Ovary (tissue), 9 donors: ENCODE data around the gene ELAC2. TPM values are rescaled to one million over a fixed set of nuclear protein-coding genes. Genes with fewer than 3 reads are reported as not detected.

Source experiments
- DNase-seq, 5 donors: peaks; one replicate each; pipeline ENCODE4 v3.0.0-alpha.2; 2019 to 2020
- H3K27ac ChIP-seq, 2 donors: fragments of 200-600 bp; one replicate each; pipeline versions ENCODE4 v1.5.1 to v1.8.0; 2019 to 2022
- H3K27me3 ChIP-seq: fragments of 200-600 bp; one replicate; pipeline ENCODE4 v1.8.0; 2022
- H3K36me3 ChIP-seq: fragments of 200-600 bp; sonication (generic); one replicate; pipeline ENCODE4 v1.5.1; 2019
- H3K4me1 ChIP-seq: one replicate; pipeline ENCODE4 v1.8.1; 2013; ENCODE audit warnings: mild to moderate bottlenecking, moderate library complexity; ENCODE audit not compliant: insufficient read depth
- H3K4me3 ChIP-seq: fragments of 200-600 bp; sonication (generic); one replicate; pipeline ENCODE4 v1.5.1; 2017
- H3K9me3 ChIP-seq, 2 donors: fragments of 200-600 bp in 1 of 2; sonication (generic) in 1 of 2; one replicate each; pipeline versions ENCODE4 v1.5.1 to v1.8.1; 2013 to 2019; ENCODE audit warnings: mild to moderate bottlenecking in 1 of 2, moderate library complexity in 1 of 2
- EP300 ChIP-seq: sonication (generic); formaldehyde crosslinking; IDR thresholded peaks from one replicate; pipeline ENCODE4 v1.6.1; 2017; ENCODE audit warnings: antibody characterized with exemption
- POLR2A ChIP-seq: fragments of 450-650 bp; IDR thresholded peaks from one replicate; pipeline ENCODE4 v1.6.1; 2017; ENCODE audit warnings: antibody characterized with exemption, mild to moderate bottlenecking, moderate library complexity
- WGBS, 3 donors: extraction: QIAGEN DNeasy Blood & Tissue Kit in 1 of 3; methylation state at CpG; one replicate each; pipeline versions ENCODE4 v1.1.5 to v1.1.7; 2013 to 2017; 5-methylcytosine and 5-hydroxymethylcytosine counted together
- intact Hi-C, 4 donors: fragments of 100-400 bp; cut with DNase I; formaldehyde crosslinking; loops; one replicate each; pipeline versions ENCODE4 v1.11.0 to v1.15.1; 2022 to 2023
- polyA plus RNA-seq, 2 donors: library from polyadenylated mRNA; stranded (reverse); fragments of 200-250 nt in 1 of 2; fragments of 350-450 nt in 1 of 2; fragmentation: Illumina TruSeq in 1 of 2; extraction: RNeasy Lipid Tissue Mini Kit (QIAGEN cat#74804) in 1 of 2; gene quantifications; one replicate each; pipeline ENCODE4 v1.2.3, GENCODE V29; 2013 to 2014
- total RNA-seq, 7 donors: library from RNA; depleted of rRNA in 2 of 7; stranded (reverse); fragments of >200 nt in 2 of 7; fragmentation: NEBNext Ultra II Directional in 3 of 7; extraction: Animal tissue kit (Norgen Biotek cat#: 25700) in 3 of 7; gene quantifications; one replicate each; pipeline versions ENCODE4 v1.1.0 to v1.2.4, GENCODE V29; 2016 to 2023
- TF ChIP-seq, protein P1 (sequence below), 3 donors: fragments of 450-650 bp in 2 of 3; fragments of 200-600 bp in 1 of 3; IDR thresholded peaks; one replicate each; pipeline versions ENCODE4 v1.5.1 to v1.8.0; 2016 to 2022; ENCODE audit warnings: antibody characterized with exemption in 3 of 3, mild to moderate bottlenecking in 1 of 3
- donor health status: DM: no; HTN: no; CAD: no; lungs with moderate emphysema.
- donor health status: DM: no; HTN: no; CAD: no.
- donor health status: Bipolar disorder and iron deficiency.
- donor health status: DM: yes; HTN: yes; CAD: no.
- donor health status: DM: no; HTN: no; CAD: no.
- donor health status: DM: yes; HTN: yes; CAD: no.

ELAC2 gene
- total and polyA plus RNA-seq, 9 donors: 24.5 to 83.2 (median 38.4) TPM

DNA sequence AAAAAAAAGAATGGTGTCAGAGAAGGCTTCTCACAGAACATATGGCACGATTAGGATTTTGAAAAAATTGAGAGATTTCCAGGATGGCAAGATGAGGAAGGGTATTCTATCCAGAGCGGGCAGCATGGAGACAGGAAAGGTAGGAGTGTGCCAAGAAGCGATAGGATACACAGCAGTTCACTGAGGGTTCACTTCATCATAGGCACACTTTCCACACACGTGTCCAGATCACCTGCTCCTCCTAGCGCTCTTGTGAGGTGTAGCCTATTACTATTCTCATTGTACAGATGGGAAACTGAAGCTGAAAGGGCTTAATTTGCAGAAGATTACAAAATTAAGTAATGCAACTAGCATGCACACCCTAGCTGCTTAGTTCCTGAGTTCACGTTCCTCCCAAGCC, 6.2 kb upstream of the ELAC2 start:
- 59 to 72% (median 62%) methylated on average over 6 of the region's 6 CpGs for WGBS, 3 donors
- Histone ChIP-seq H3K36me3 (no peaks in the 10 kb centered on the region), H3K27me3 (no peaks in the 10 kb centered on the region), H3K9me3 (no peaks in the 10 kb centered on the region), H3K27ac (no peak overlapping the region), H3K4me3 (peak overlapping the region; percentile 10), H3K4me1 (no peaks in the 10 kb centered on the region)
- DNase-seq: no peak
- intact Hi-C loops: loop anchor here in 2 of 4 donors (10.0 kb wide), 1 partner anchor 1281 kb away; the partner anchor contains the start of gene HS3ST3B1 (in 2 of the 2)
- TF ChIP-seq, protein P1, sequence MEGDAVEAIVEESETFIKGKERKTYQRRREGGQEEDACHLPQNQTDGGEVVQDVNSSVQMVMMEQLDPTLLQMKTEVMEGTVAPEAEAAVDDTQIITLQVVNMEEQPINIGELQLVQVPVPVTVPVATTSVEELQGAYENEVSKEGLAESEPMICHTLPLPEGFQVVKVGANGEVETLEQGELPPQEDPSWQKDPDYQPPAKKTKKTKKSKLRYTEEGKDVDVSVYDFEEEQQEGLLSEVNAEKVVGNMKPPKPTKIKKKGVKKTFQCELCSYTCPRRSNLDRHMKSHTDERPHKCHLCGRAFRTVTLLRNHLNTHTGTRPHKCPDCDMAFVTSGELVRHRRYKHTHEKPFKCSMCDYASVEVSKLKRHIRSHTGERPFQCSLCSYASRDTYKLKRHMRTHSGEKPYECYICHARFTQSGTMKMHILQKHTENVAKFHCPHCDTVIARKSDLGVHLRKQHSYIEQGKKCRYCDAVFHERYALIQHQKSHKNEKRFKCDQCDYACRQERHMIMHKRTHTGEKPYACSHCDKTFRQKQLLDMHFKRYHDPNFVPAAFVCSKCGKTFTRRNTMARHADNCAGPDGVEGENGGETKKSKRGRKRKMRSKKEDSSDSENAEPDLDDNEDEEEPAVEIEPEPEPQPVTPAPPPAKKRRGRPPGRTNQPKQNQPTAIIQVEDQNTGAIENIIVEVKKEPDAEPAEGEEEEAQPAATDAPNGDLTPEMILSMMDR (IDR thresholded peaks at IDR 0.05): no peak
- TF ChIP-seq POLR2A (no peak), EP300 (no peak)

DNA sequence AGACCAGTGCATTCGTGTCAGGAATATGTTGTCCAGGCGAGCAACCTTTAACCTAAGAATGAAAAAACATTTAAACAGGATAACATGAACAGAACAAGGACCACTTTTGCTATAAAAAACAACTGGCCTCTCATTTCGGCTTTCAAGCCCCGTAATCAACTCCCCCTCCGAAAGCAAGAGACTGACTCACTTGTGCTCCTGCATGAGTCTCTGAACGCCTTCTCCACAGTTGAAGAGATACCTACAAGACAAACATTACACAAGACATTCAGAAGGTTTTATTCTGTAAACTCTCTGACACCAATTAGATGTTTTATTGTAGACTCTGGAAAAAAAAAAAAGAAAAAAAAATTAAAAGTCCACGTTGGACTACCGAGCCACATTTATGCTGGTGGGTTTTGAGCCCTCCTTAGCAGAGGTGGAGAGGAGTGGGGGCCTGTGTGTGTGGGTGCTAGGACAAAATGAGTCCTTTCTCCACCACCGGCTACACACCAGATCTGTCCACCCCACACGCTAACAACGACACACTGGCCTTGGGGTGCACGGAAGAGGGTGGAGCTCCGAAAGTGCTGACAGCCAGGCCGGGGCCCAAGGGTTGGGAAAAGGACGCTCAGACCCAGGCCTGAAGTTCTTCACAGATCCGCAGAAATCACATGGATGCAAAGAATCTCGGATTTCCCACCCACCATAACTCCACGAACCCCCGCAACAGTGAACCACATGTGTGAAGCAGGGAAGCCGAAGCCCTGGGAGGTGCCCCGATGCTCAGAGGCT, 759 bp downstream of the ELAC2 start:
- 11 to 16% (median 11%) methylated on average over 21 of the region's 21 CpGs for WGBS, 3 donors
- peak in 1 of 5 donors; percentile 33 for DNase-seq
- TF ChIP-seq EP300: no peak
- TF ChIP-seq, protein P1 (IDR thresholded peaks at IDR 0.05): no peak
- TF ChIP-seq POLR2A: no peak
- Histone ChIP-seq H3K4me1 (peaks cover 1% of the 10 kb centered on the region), H3K36me3 (no peaks in the 10 kb centered on the region), H3K27me3 (no peaks in the 10 kb centered on the region), H3K9me3 (no peaks in the 10 kb centered on the region), H3K4me3 (peak overlapping the region; percentile 80), H3K27ac (no peak overlapping the region)
- intact Hi-C loops: no loop called here

DNA sequence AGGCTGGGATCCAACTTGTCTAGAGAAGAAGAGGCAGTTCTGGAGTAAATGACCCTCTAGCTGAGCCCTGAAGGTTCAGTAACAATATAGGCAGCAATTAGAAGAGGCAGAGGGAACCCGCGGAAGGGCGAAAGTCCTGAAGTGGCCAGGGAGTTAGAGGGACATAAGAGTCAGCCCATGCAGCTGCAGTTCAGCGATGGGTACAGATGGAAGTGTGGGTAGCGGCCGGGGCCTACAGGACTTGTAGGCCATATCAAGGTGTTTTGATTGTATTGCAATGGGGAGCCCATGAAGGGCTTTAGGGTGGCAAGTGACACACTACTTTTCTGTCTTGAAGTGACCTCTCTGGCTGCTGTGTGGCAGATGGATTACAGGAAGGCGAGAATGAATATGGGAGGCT, 3.0 kb downstream of the ELAC2 start:
- intact Hi-C loops: no loop called here
- no peak overlapping the region for H3K4me3 ChIP-seq
- TF ChIP-seq EP300 (no peak), POLR2A (no peak)
- TF ChIP-seq, protein P1 (IDR thresholded peaks at IDR 0.05): no peak
- H3K9me3 ChIP-seq: no peaks in the 10 kb centered on the region
- no peaks in the 10 kb centered on the region for H3K27me3 ChIP-seq
- no peak overlapping the region for H3K27ac ChIP-seq
- H3K4me1 ChIP-seq: peaks cover 1% of the 10 kb centered on the region
- H3K36me3 ChIP-seq: no peaks in the 10 kb centered on the region
- WGBS, 3 donors: 90 to 98% (median 97%) methylated on average over 7 of the region's 7 CpGs
- no peak for DNase-seq

DNA sequence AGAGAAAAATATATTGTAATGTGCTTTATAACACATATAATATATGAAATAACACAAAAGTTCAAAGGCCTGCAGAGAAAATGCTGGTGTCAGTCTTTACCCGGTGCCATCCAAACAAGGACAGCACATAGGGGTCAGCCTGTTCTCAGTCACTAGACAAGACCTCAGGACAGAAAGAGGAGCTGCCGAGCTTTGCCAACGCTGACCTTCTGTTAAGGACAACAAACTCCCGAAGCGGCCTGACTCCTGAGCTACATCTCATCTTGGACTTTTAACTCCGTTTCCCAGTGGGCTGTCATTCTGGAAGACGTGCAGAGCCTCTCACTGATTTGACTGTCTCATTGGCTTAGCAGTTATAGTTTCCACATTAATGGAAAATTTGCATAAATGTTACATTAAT, 6.9 kb downstream of the ELAC2 start:
- Histone ChIP-seq H3K9me3 (no peaks in the 10 kb centered on the region), H3K27ac (no peak overlapping the region), H3K4me3 (no peak overlapping the region), H3K27me3 (no peaks in the 10 kb centered on the region), H3K36me3 (no peaks in the 10 kb centered on the region), H3K4me1 (no peaks in the 10 kb centered on the region)
- no peak for DNase-seq
- intact Hi-C loops: no loop called here
- 65 to 91% (median 75%) methylated on average over 7 of the region's 7 CpGs for WGBS, 3 donors
- TF ChIP-seq, protein P1 (IDR thresholded peaks at IDR 0.05): no peak
- TF ChIP-seq POLR2A (no peak), EP300 (no peak)
